GM12872 (cell line): ENCODE results near the gene BMP8B.

ENCODE experiments used
- TF ChIP-seq, protein P1 (sequence below): IDR thresholded peaks from 3 replicates; pipeline ENCODE4 v1.5.1; 2011; ENCODE audit warnings: low read depth, mild to moderate bottlenecking, low read length, moderate library complexity; ENCODE audit not compliant: insufficient read depth

BMP8B gene

DNA sequence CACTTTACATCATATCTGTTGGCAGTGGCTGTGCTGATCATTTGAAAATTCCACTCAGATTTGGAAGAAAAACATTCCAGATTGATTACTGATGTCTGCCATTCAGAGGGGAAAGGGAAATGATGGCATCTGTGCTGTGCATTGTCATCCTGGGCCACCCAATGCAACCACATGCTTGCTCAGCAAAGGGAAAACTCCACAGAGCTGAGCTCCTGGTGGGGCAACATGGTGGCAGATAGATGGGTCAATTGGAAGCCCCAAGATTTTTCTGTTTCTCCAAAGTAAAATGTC is 29.3 kb downstream of the BMP8B start:
- TF ChIP-seq, protein P1, sequence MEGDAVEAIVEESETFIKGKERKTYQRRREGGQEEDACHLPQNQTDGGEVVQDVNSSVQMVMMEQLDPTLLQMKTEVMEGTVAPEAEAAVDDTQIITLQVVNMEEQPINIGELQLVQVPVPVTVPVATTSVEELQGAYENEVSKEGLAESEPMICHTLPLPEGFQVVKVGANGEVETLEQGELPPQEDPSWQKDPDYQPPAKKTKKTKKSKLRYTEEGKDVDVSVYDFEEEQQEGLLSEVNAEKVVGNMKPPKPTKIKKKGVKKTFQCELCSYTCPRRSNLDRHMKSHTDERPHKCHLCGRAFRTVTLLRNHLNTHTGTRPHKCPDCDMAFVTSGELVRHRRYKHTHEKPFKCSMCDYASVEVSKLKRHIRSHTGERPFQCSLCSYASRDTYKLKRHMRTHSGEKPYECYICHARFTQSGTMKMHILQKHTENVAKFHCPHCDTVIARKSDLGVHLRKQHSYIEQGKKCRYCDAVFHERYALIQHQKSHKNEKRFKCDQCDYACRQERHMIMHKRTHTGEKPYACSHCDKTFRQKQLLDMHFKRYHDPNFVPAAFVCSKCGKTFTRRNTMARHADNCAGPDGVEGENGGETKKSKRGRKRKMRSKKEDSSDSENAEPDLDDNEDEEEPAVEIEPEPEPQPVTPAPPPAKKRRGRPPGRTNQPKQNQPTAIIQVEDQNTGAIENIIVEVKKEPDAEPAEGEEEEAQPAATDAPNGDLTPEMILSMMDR, result no peak

GRCh38 chr1:39758556-39759435 is 29.9 kb downstream of the BMP8B start:
- TF ChIP-seq, protein P1, result no peak

DNA sequence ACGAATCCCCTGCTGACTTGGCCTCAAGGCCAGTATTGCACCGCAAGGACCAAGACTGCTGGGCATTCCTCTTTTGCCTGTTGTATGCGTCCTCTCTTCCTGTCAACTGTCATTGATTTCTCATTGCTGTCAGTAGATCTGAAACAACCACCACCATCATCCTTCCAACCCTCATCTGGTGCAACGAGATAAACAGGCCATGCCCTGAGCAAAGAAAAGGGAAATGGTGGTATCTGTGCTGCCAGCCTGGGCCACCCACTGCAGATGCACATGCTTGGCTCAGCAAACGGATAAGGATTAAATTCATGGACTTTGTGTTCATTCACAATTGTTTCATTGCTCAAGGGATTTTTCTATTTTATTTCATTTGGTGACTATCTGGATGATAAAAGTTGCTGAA is 31.2 kb downstream of the BMP8B start:
- TF ChIP-seq, protein P1, result no peak

DNA sequence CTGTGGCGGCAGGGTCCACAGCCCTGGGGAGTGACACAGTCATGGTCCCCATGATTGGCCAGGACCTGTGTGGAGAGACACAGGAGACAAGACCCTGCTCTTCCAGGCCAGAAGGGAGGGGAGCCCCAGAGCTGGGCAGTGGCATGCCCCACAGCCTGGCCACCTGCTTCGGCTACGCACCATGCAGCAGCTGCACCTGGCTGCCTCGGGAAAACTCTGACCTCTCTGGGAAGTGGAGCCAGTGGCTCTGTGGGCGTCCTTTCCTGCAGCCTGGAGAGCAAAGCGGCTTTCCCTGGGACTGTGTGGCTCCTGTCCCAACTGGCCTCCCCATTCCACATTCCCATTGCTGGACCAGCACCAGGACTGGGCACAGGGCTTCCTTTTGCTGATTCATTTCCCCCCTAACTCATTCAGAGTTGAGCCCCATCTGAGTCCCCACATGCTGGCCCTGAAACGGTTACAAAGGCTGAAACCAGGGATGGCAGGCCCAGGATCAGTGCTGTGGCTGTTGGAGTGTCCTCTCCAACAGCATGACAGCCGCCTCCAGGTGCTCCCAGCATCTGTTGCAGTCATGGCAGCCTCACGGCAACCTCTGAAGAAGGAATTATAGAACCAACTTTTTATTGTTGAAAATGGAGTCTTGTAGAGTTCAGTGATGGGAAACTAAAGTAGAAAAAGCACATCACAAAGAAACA is 32.6 kb downstream of the BMP8B start:
- TF ChIP-seq, protein P1, result no peak

- TF ChIP-seq, protein P1, result no peak
Measured at GRCh38 chr1:39754906-39755504, 33.7 kb downstream of the BMP8B start.

DNA sequence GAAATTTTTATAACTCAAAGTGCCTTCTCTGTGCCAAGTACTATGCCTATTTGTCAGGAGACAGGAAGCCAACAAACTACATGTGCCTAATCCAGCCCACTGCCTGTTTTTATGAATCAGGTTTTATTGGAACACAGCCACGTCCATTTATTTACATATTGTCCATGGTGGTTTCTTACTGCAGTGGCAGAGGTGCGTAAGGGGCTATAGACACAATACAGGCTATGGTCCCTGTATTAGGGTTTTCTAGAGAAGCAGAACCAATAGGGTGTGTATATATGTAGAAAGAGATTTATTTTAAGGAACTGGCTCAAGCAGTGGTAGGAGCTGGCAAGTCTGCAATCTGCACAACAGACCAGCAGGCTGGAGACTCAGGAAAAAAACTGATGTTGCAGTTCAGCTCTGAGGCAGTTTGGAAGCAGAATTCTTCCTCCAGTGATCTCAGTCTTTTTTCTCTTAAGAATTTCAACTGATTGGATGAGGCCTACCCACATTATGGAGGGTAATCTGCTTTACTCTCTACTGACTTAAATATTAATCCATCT is 34.6 kb downstream of the BMP8B start:
- TF ChIP-seq, protein P1, result no peak
